Measurements from ENCODE around the gene ZGRF1. TPM values are rescaled to one million over a fixed set of nuclear protein-coding genes. Genes with fewer than 3 reads are reported as not detected.

The ZGRF1 gene
- total and polyA plus RNA-seq, 9 of the 15 experiments (the other 6 are each of a cell fraction or from before 2014, with no cell fraction given) = 8.8 to 35.2 (median 22.0) TPM

DNA sequence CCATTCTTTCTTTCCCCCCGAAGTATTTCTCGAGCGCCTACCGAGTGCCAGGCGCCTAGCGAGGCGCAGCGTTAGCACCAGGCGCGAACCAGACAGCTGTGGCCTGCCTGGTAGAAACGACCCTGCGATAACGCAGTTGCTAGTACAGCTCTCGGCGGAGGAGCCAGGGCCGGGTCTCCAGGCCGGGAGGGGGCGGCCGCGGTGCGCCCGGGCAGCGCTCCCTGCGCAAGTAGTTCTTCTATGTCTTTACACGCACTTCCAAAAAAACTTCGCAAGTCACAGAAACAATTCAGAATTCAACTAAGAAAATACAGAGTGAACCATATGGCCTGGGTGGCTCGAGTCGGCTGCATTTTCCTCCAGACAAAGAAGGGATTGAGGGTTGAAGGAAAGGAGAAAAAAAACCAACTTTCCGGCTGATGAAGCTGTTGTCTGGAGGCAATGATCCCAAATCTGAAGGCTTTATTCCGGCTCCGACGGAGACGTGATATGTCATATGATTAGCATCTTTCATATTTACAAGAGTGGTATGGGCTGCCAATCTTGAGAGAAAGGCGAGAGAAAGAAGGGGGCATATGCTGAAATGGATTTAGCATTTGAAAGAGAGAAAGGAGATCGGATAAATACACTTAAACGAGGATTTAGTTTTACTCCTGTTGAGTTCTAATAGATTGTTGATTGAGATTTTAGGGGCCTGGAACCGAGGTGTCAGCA lies 113.5 kb downstream of the ZGRF1 start (continued):
- TF ChIP-seq, protein P1, sequence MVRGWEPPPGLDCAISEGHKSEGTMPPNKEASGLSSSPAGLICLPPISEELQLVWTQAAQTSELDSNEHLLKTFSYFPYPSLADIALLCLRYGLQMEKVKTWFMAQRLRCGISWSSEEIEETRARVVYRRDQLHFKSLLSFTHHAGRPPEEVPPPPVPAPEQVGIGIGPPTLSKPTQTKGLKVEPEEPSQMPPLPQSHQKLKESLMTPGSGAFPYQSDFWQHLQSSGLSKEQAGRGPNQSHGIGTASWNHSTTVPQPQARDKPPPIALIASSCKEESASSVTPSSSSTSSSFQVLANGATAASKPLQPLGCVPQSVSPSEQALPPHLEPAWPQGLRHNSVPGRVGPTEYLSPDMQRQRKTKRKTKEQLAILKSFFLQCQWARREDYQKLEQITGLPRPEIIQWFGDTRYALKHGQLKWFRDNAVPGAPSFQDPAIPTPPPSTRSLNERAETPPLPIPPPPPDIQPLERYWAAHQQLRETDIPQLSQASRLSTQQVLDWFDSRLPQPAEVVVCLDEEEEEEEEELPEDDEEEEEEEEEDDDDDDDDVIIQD (CRISPR knock-in tag; IDR thresholded peaks at IDR 0.05) = no peak
- TF ChIP-seq, protein P2, sequence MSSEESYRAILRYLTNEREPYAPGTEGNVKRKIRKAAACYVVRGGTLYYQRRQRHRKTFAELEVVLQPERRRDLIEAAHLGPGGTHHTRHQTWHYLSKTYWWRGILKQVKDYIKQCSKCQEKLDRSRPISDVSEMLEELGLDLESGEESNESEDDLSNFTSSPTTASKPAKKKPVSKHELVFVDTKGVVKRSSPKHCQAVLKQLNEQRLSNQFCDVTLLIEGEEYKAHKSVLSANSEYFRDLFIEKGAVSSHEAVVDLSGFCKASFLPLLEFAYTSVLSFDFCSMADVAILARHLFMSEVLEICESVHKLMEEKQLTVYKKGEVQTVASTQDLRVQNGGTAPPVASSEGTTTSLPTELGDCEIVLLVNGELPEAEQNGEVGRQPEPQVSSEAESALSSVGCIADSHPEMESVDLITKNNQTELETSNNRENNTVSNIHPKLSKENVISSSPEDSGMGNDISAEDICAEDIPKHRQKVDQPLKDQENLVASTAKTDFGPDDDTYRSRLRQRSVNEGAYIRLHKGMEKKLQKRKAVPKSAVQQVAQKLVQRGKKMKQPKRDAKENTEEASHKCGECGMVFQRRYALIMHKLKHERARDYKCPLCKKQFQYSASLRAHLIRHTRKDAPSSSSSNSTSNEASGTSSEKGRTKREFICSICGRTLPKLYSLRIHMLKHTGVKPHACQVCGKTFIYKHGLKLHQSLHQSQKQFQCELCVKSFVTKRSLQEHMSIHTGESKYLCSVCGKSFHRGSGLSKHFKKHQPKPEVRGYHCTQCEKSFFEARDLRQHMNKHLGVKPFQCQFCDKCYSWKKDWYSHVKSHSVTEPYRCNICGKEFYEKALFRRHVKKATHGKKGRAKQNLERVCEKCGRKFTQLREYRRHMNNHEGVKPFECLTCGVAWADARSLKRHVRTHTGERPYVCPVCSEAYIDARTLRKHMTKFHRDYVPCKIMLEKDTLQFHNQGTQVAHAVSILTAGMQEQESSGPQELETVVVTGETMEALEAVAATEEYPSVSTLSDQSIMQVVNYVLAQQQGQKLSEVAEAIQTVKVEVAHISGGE (CRISPR knock-in tag; IDR thresholded peaks at IDR 0.05) = no peak
- TF ChIP-seq, protein P3, sequence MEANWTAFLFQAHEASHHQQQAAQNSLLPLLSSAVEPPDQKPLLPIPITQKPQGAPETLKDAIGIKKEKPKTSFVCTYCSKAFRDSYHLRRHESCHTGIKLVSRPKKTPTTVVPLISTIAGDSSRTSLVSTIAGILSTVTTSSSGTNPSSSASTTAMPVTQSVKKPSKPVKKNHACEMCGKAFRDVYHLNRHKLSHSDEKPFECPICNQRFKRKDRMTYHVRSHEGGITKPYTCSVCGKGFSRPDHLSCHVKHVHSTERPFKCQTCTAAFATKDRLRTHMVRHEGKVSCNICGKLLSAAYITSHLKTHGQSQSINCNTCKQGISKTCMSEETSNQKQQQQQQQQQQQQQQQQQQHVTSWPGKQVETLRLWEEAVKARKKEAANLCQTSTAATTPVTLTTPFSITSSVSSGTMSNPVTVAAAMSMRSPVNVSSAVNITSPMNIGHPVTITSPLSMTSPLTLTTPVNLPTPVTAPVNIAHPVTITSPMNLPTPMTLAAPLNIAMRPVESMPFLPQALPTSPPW (CRISPR knock-in tag; IDR thresholded peaks at IDR 0.05) = peak; percentile 43
- TF ChIP-seq ZNF12 (CRISPR knock-in tag; IDR thresholded peaks at IDR 0.05) = no peak
- TF ChIP-seq ZNF41 (CRISPR knock-in tag; conservative IDR thresholded peaks at IDR 0.05) = no peak
- TF ChIP-seq MAZ (CRISPR knock-in tag; conservative IDR thresholded peaks at IDR 0.05 in 1 of 2, IDR thresholded peaks at IDR 0.05 in 1 of 2) = peak; percentile 9 to 71; a peak in 2 of 4 replicates
- TF ChIP-seq TARDBP (IDR thresholded peaks at IDR 0.05) = no peak
- no peak for TF ChIP-seq SNIP1 (IDR thresholded peaks at IDR 0.05; ENCODE audit: low read depth)
- TF ChIP-seq ZNF347 (CRISPR knock-in tag; IDR thresholded peaks at IDR 0.05; ENCODE audit: low read depth) = no peak
- TF ChIP-seq CHD2 (IDR thresholded peaks at IDR 0.05; ENCODE audit: low read depth, low read length) = no peak
- peak; percentile 29; the same call in 1 of the 2 replicates for TF ChIP-seq CTBP1 (IDR thresholded peaks at IDR 0.05; ENCODE audit: borderline replicate concordance)
- TF ChIP-seq DIDO1 (tag; IDR thresholded peaks at IDR 0.05; ENCODE audit: low read depth) = no peak
- no peak for TF ChIP-seq POLR2AphosphoS5 (IDR thresholded peaks at IDR 0.05; ENCODE audit: control insufficient read depth, insufficient read depth, low read depth, low read length)
- no peak for TF ChIP-seq ZBED1 (IDR thresholded peaks at IDR 0.05)
- TF ChIP-seq ZNF24 (IDR thresholded peaks at IDR 0.05) = peak; percentile 59; the same call in 1 of the 2 replicates
- TF ChIP-seq ZBTB8A (IDR thresholded peaks at IDR 0.05; ENCODE audit: partially characterized antibody) = no peak
